CD4-positive, alpha-beta T cell treated with Interleukin-4 for 4 hours (primary cell): ENCODE data around the gene TNIP1.

Experiments used
- DNase-seq: peaks from one replicate; pipeline ENCODE4 v3.0.0-alpha.2; 2020

Gene TNIP1

GRCh38 chr5:151018846-151019245 is 62.0 kb downstream of the TNIP1 start:
- no peak for DNase-seq

- DNase-seq: no peak
These were observed 62.9 kb downstream of the TNIP1 start for GRCh38 chr5:151017897-151018296.

GRCh38 chr5:151016700-151017099 is 64.1 kb downstream of the TNIP1 start:
- no peak for DNase-seq

- DNase-seq: no peak
These were observed 64.8 kb downstream of the TNIP1 start for GRCh38 chr5:151015974-151016587.

DNA sequence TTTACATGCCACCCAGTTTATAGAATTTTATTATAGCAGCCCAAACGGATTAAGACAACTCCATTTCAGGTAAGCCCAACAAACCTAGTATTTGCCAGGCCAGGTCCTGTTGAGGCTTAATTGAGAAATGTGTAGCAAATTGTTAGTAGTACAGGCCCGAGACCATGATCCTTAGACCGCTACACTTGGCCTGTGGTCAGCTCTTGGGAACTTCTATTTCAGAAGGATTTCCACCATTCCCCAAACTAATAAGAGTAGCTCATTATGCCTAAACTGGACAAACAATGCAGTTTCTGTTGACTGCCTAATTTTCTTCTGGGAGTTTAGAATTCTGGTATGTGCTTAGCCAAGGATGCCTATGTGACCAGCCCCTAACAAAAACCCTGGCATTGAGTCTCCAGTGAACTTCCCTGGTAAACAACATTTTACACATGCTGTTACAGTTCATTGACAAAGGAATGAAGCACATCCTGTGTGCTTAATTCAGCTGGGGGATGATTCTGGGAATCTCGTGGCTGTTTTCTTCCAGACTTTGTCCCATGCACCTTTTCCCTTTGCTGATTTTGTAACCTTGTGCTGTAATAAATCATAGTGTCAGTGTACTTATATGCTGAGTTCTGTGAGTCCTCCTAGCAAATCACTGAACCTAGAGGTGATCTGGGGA is 66.0 kb downstream of the TNIP1 start:
- no peak for DNase-seq

- DNase-seq: no peak
These were observed 68.0 kb downstream of the TNIP1 start for GRCh38 chr5:151012862-151013261.

DNA sequence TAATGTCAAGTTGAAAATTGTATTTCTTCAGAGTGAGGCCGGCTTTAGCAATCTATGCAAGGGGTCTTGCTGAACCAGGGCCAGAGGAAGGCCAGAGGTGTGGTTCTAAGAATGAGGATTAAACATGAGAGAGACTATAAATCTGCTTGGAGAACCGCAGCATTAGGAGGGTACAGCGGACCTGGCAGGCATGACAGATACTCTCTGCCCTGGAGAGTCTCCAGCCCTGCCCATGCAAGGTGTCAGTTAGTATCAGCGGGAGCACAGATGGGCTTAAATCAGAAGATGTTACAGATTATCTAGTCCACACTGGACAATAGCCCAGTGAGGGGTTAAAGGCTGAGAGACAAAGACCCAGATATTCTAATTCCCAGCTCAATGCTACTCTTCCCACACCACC is 71.9 kb downstream of the TNIP1 start:
- no peak for DNase-seq

- DNase-seq: no peak
These were observed 72.7 kb downstream of the TNIP1 start for GRCh38 chr5:151008210-151008491.

- no peak for DNase-seq
These were observed 73.2 kb downstream of the TNIP1 start for GRCh38 chr5:151007430-151008209.

DNA sequence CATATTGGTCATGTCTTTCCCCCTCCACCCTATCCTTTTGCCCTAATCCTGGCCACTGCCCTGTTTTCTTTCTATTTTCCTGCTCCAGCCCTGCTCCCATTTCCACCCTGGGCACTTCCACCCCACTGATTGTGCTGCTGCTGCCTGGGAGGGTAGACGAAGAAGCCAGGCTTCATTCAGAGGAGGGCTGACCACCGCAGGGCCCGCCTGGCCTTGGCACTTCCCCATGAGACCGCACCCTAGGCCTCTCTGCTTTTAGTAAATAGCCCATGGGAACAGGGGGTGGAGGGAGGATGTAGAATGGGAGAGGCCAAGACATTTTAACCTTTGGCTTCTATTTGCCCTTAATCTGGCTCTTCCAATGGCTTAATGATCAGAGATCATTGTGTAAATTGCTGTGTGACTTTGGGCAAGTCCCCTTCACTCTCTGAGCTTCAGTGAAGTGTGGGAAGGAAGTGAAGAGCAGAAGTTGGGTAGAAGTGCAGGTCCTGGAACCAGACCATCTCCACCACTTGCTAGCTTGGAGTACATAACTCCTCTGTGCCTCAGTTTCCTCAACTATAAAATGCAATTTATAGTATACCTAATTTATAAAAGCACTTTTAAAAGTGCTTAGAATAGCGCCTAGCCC is 74.0 kb downstream of the TNIP1 start:
- DNase-seq: no peak

DNA sequence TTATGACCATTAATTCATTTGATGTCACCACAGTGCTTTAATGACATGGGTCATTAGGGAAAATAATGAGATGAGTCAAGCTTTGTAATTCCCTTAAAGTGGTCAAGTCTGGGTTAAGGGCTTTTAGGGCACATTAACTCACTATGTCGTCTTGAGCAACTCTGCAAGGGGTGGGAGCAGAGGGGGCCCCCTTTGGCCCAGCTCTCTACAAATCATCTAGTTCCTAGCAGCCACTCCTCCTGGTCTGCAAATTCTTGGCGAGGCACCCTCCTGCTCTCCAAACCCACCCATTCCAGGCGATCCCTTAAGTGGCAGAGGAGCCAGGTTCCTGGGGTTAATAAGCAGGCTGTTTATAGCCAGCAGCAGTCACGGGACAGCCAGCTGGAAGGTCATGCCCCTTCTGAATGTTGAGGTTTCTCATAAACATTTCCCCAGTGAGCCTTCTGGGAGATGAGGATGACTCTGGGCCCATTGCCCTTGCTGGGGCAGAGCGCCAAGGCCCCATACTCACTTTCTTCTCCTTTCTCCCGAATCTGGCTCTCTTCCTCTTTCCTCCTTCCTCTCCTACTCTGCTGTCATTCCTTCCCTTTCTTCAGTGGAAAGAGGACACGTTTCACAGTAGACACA is 74.8 kb downstream of the TNIP1 start:
- no peak for DNase-seq

GRCh38 chr5:151005187-151005949 is 75.5 kb downstream of the TNIP1 start:
- DNase-seq: no peak

DNA sequence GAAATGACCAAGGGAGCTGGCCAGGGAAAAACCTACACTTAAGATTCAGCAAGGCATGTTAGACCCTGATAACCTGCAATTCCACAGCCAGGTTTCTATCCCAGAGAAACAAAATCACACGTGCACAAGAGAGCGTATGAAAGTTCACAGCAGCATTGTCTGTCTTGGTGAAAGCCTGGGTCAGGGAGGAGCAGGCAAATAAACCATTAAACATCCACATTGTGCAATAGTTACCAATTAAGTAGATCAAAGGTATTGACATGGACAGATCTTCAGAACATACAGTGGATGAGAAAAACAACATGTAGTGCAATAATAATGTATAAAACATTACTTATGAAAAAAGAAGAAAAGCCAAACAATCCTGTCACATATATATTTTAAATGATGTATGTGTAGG is 76.3 kb downstream of the TNIP1 start:
- DNase-seq: no peak

DNA sequence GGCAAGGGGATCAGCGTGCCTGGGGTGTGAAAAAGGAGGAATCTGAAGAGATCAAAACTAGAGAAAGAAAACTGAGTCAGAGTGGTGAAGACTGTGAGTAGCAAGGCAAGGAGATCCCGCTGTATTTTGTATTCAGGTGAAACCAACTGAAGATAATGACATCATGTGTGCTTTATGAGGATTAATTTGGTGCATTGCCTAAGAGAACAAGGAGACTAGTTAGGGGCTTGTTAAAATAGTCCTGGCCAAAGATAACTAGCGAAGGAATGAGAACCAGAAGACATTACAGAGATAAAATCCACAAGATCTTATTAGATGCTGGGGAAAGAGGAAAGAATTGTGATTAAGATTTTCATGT is 77.4 kb downstream of the TNIP1 start:
- no peak for DNase-seq

- DNase-seq: no peak
These were observed 77.9 kb downstream of the TNIP1 start for GRCh38 chr5:151002681-151003502.

DNA sequence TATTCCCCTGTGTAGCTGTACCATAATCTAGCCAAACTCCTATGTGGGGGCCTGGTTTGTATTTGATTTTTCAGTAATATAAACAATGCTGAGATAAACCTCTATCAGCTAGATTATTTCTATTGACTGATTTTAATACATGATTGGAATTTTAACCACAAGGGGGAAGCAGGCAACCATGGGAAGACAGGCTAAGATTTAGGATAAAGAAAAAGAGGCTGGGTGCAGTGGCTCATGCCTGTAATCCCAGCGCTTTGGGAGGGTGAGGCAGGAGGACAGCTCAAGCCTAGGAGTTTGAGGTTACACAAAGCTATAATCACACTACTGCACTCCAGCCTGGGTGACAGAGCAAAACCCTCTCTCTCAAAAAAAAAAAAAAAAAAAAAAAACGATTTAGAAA is 78.6 kb downstream of the TNIP1 start:
- DNase-seq: no peak

GRCh38 chr5:151001436-151001835 is 79.4 kb downstream of the TNIP1 start:
- no peak for DNase-seq

GRCh38 chr5:150999704-151000442 is 81.0 kb downstream of the TNIP1 start:
- no peak for DNase-seq

DNA sequence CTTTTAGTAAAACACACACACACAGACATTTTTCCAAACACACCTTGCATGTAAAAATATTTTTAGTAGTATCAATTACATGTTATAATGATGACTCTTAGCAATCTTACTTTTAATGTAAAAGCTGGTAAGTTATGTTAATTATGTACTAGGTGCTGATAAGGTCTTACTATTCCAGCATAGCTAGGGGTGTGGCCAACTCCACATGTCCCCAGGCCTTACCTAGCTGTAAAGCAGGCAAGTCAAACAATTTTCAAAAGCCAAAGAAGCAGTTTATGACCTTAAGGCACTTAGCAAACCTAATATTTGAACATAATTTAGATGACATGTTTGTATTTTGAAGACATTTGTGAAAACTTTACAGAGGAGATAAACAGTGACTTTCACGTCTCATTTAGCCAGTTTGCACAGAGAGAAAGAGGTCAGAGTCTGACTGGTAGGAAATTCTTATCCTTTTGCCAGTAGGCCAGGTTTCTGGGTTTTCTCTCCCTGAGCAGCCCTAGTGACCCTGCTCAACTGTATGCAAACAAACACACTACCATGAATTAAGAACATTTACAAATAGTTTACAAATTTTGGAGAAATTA is 86.9 kb downstream of the TNIP1 start:
- no peak for DNase-seq

DNA sequence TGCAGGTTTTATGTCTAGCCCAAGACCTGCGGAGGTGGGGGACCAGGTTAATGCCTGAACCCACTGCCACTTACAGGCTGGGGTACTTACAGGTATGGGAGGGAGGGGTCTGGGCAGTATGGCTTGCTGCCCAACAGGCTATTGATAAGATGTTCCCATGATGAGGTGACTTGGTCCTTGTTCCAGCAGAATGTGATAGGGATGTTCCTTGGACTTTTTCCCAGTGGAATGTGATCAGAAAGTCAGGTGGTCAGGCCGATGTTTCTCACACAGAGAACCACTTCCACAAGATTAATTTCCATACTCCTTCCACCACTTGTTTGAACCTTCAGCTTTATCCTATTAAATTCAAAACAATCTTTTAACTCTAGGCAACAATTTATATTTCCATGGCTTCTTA is 87.4 kb downstream of the TNIP1 start:
- DNase-seq: no peak

- no peak for DNase-seq
These were observed 88.1 kb downstream of the TNIP1 start for GRCh38 chr5:150992705-150993104.
